Suprapubic skin (tissue), 4 donors: ENCODE data around the gene SOHLH1. TPM values are rescaled to one million over a fixed set of nuclear protein-coding genes. Genes with fewer than 3 reads are reported as not detected.

Source experiments
- DNase-seq, 2 donors: peaks; one replicate each; pipeline ENCODE4 v3.0.0-alpha.2; 2019; ENCODE audit warnings: low spot score in 2 of 2
- H3K27ac ChIP-seq: fragments of 200-600 bp; sonication (generic); one replicate; pipeline ENCODE4 v1.5.1; 2019
- H3K27me3 ChIP-seq: fragments of 200-600 bp; sonication (generic); one replicate; pipeline ENCODE4 v1.5.1; 2019
- H3K36me3 ChIP-seq: fragments of 200-600 bp; sonication (generic); one replicate; pipeline ENCODE4 v1.5.1; 2019
- H3K4me1 ChIP-seq: fragments of 200-600 bp; sonication (generic); one replicate; pipeline ENCODE4 v1.5.1; 2019
- H3K4me3 ChIP-seq: fragments of 200-600 bp; sonication (generic); one replicate; pipeline ENCODE4 v1.5.1; 2019; ENCODE audit warnings: mild to moderate bottlenecking
- H3K9me3 ChIP-seq: fragments of 200-600 bp; sonication (generic); one replicate; pipeline ENCODE4 v1.5.1; 2019
- CTCF ChIP-seq, 2 donors: fragments of 200-600 bp in 1 of 2; fragments of 450-650 bp in 1 of 2; sonication (generic) in 1 of 2; IDR thresholded peaks; one replicate each; pipeline ENCODE4 v1.5.1; 2016 to 2019; ENCODE audit warnings: antibody characterized with exemption in 2 of 2, mild to moderate bottlenecking in 1 of 2, moderate library complexity in 1 of 2
- EP300 ChIP-seq: sonication (generic); formaldehyde crosslinking; IDR thresholded peaks from one replicate; pipeline ENCODE4 v1.6.1; 2017; ENCODE audit warnings: antibody characterized with exemption
- POLR2A ChIP-seq, 2 donors: fragments of 450-650 bp; IDR thresholded peaks; one replicate each; pipeline ENCODE4 v1.6.1; 2017; ENCODE audit warnings: antibody characterized with exemption in 2 of 2, mild to moderate bottlenecking in 2 of 2, moderate library complexity in 2 of 2
- POLR2AphosphoS5 ChIP-seq, 3 donors: sonication (generic); formaldehyde crosslinking; IDR thresholded peaks; one replicate each; pipeline ENCODE4 v1.6.1; 2017; ENCODE audit warnings: antibody characterized with exemption in 3 of 3
- WGBS: methylation state at CpG from one replicate; pipeline ENCODE4 v1.1.5; 2018; 5-methylcytosine and 5-hydroxymethylcytosine counted together
- total RNA-seq, 4 donors: library from RNA; depleted of rRNA; stranded (reverse); fragments of >200 nt; gene quantifications; one replicate each; pipeline ENCODE4 v1.1.0, GENCODE V29; 2016

Gene SOHLH1
- total RNA-seq, 4 donors from 2014 or later, result not detected

- TF ChIP-seq CTCF (IDR thresholded peaks at IDR 0.05) (no peak), POLR2A (IDR thresholded peaks at IDR 0.05) (no peak)
- peaks cover 63% of the 10 kb centered on the region for H3K27me3 ChIP-seq
- no peak overlapping the region for H3K27ac ChIP-seq
- 72% methylated on average over 15 of the region's 16 CpGs for WGBS
- DNase-seq, result no peak
- no peaks in the 10 kb centered on the region for H3K9me3 ChIP-seq
- no peak overlapping the region for H3K4me3 ChIP-seq
- peaks cover 2% of the 10 kb centered on the region for H3K4me1 ChIP-seq
- H3K36me3 ChIP-seq, result no peaks in the 10 kb centered on the region
Observed at GRCh38 chr9:135696446-135696845, 2.8 kb downstream of the SOHLH1 start.

GRCh38 chr9:135695642-135696041, 3.6 kb downstream of the SOHLH1 start:
- H3K4me3 ChIP-seq, result no peak overlapping the region
- H3K27ac ChIP-seq, result no peak overlapping the region
- DNase-seq, result no peak
- H3K36me3 ChIP-seq, result no peaks in the 10 kb centered on the region
- H3K27me3 ChIP-seq, result peaks cover 59% of the 10 kb centered on the region
- TF ChIP-seq EP300 (no peak), POLR2A (IDR thresholded peaks at IDR 0.05) (no peak), POLR2AphosphoS5 (IDR thresholded peaks at IDR 0.05) (no peak), CTCF (IDR thresholded peaks at IDR 0.05) (no peak)
- no CpG with 5 or more reads among the region's 12 CpGs for WGBS
- no peaks in the 10 kb centered on the region for H3K9me3 ChIP-seq
- H3K4me1 ChIP-seq, result no peaks in the 10 kb centered on the region

GRCh38 chr9:135695036-135695435, 4.2 kb downstream of the SOHLH1 start:
- no peak for DNase-seq
- Histone ChIP-seq H3K27ac (no peak overlapping the region), H3K4me3 (no peak overlapping the region), H3K27me3 (peaks cover 57% of the 10 kb centered on the region), H3K36me3 (no peaks in the 10 kb centered on the region), H3K9me3 (no peaks in the 10 kb centered on the region), H3K4me1 (no peaks in the 10 kb centered on the region)
- TF ChIP-seq POLR2AphosphoS5 (IDR thresholded peaks at IDR 0.05), result no peak
- TF ChIP-seq CTCF (IDR thresholded peaks at IDR 0.05), result no peak
- no peak for TF ChIP-seq EP300
- no peak for TF ChIP-seq POLR2A (IDR thresholded peaks at IDR 0.05)
- WGBS, result 83% methylated on average over 9 of the region's 16 CpGs

GRCh38 chr9:135694414-135694813, 4.9 kb downstream of the SOHLH1 start:
- Histone ChIP-seq H3K27me3 (peaks cover 60% of the 10 kb centered on the region), H3K27ac (no peak overlapping the region), H3K9me3 (no peaks in the 10 kb centered on the region), H3K4me3 (no peak overlapping the region), H3K4me1 (no peaks in the 10 kb centered on the region), H3K36me3 (no peaks in the 10 kb centered on the region)
- WGBS, result 60% methylated on average over 17 of the region's 18 CpGs
- no peak for DNase-seq
- no peak for TF ChIP-seq POLR2A (IDR thresholded peaks at IDR 0.05)
- TF ChIP-seq EP300, result no peak
- no peak for TF ChIP-seq CTCF (IDR thresholded peaks at IDR 0.05)
- TF ChIP-seq POLR2AphosphoS5 (IDR thresholded peaks at IDR 0.05), result no peak

- Histone ChIP-seq H3K27me3 (peaks cover 65% of the 10 kb centered on the region), H3K4me3 (no peak overlapping the region), H3K36me3 (no peaks in the 10 kb centered on the region), H3K4me1 (no peaks in the 10 kb centered on the region), H3K27ac (no peak overlapping the region), H3K9me3 (no peaks in the 10 kb centered on the region)
- no peak for DNase-seq
- 60% methylated on average over 1 of the region's 11 CpGs for WGBS
- no peak for TF ChIP-seq EP300
- TF ChIP-seq POLR2AphosphoS5 (IDR thresholded peaks at IDR 0.05), result no peak
- TF ChIP-seq POLR2A (IDR thresholded peaks at IDR 0.05), result no peak
- no peak for TF ChIP-seq CTCF (IDR thresholded peaks at IDR 0.05)
Observed at GRCh38 chr9:135693771-135694170, 5.5 kb downstream of the SOHLH1 start.
